ENCODE results near the gene TSC22D3.

GRCh38 chrX:107713203-107713542, 62.4 kb downstream of the TSC22D3 start:
- TF ChIP-seq FOXP2 (optimal IDR thresholded peaks at IDR 0.05; ENCODE audit: borderline replicate concordance, extremely low read depth, extremely low read length, insufficient read depth) (no peak), REST (IDR thresholded peaks at IDR 0.05; ENCODE audit: insufficient read depth in 1 of 2, low read depth in 2 of 2, low read length in 2 of 2) (no peak), POLR2AphosphoS5 (IDR thresholded peaks at IDR 0.05; ENCODE audit: low read depth, low read length) (no peak), SIN3A (IDR thresholded peaks at IDR 0.05; ENCODE audit: borderline replicate concordance, insufficient read depth, low read length) (no peak), TAF1 (IDR thresholded peaks at IDR 0.05; ENCODE audit: borderline replicate concordance, insufficient read depth, low read length) (no peak)

Measured in PFSK-1 (cell line).